Measurements from ENCODE around the gene DCLK1. TPM values are rescaled to one million over a fixed set of nuclear protein-coding genes. Genes with fewer than 3 reads are reported as not detected.

Gene DCLK1
- total RNA-seq, 1 donor from 2014 or later: not detected

DNA sequence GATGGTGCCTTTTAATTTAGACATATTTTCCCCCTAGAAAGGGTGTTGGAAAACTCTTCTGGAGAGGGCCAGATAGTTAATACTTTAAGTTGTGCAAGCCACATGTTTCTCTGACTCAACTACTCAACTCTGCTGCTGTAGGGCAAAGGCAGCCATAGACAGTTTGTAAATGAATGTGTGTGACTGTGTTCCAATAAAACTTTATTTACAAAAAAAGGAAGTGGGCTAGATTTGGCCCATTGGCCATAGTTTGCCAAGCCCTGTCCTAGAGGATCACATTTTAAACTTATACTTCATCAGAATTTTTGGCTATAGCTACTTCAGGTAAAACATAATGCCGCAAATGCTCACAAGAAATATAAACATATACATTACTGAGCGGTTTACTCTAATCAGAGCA lies 348.4 kb downstream of the DCLK1 start:
- intact Hi-C loops (cut with micrococcal nuclease): no loop called here
- Mint-ChIP-seq H3K27me3 (no peaks in the 10 kb centered on the region), H3K36me3 (ENCODE audit: low read depth) (no peaks in the 10 kb centered on the region)

GRCh38 chr13:35781036-35782000 lies 349.9 kb downstream of the DCLK1 start:
- intact Hi-C loops (cut with micrococcal nuclease): no loop called here
- H3K36me3 Mint-ChIP-seq (ENCODE audit: low read depth): no peaks in the 10 kb centered on the region
- no peak overlapping the region for H3K4me3 Mint-ChIP-seq
- no peak for DNase-seq
- H3K9me3 Mint-ChIP-seq: no peaks in the 10 kb centered on the region
- H3K27me3 Mint-ChIP-seq: no peaks in the 10 kb centered on the region
- H3K4me1 Mint-ChIP-seq: no peaks in the 10 kb centered on the region
- no peak overlapping the region for H3K27ac Mint-ChIP-seq

More for the DNA sequence above, 348.4 kb downstream of the DCLK1 start:
- Mint-ChIP-seq H3K27ac (no peak overlapping the region), H3K9me3 (no peaks in the 10 kb centered on the region), H3K4me1 (no peaks in the 10 kb centered on the region), H3K4me3 (no peak overlapping the region)
- no peak for DNase-seq

DNA sequence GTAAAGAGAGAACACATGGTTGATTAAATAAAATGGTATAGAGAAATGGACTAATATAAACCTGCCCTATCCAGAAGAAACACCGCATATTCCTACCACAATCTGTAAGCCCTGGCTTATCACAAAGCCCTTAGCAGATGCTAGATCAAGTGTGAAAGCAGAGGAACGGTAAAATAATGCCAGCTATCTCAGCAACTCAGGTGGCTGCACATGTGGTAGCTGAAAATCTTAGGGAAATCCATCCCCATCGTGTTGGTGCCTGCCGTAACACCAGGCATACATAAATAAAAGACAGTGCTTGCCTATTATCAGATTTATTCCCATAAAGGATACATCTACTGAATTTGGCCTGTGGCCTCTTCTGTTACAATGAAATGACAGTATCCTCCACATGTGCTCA lies 350.6 kb downstream of the DCLK1 start:
- Mint-ChIP-seq H3K27me3 (no peaks in the 10 kb centered on the region), H3K9me3 (no peaks in the 10 kb centered on the region), H3K27ac (no peak overlapping the region), H3K36me3 (ENCODE audit: low read depth) (no peaks in the 10 kb centered on the region), H3K4me1 (no peaks in the 10 kb centered on the region), H3K4me3 (no peak overlapping the region)
- intact Hi-C loops (cut with micrococcal nuclease): no loop called here
- DNase-seq: no peak

- intact Hi-C loops (cut with micrococcal nuclease): no loop called here
- no peak for DNase-seq
- Mint-ChIP-seq H3K36me3 (ENCODE audit: low read depth) (no peaks in the 10 kb centered on the region), H3K27me3 (no peaks in the 10 kb centered on the region), H3K9me3 (no peaks in the 10 kb centered on the region), H3K4me3 (no peak overlapping the region), H3K27ac (no peak overlapping the region), H3K4me1 (no peaks in the 10 kb centered on the region)
Observed at GRCh38 chr13:35771898-35772297, 359.3 kb downstream of the DCLK1 start.

DNA sequence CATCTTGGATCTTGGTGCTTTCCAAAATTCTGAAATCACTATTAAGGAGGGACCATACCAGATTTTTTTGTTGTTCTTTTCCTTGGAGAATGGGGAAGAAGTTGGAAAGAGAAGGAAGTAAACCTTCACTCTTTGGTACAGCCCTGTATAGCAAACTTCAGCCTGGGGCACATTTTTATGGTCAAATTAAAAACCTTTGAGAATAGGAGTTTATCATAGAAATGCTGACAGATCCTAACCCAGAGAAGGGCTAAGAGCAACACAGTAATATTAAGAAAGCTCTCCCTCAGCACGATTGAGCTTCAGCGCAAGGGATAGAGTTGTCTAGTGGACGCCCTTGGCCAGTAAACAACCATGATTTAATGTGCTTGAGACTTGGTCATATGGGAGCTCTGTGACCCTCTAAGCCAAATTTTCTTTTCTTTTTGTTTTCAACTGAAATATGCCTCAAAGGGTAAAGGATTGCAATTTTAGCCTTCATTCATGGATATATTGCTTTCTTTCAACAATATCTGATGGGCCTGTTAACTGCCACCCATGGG lies 360.4 kb downstream of the DCLK1 start:
- DNase-seq: no peak
- intact Hi-C loops (cut with micrococcal nuclease): no loop called here
- Mint-ChIP-seq H3K4me1 (no peaks in the 10 kb centered on the region), H3K4me3 (no peak overlapping the region), H3K36me3 (ENCODE audit: low read depth) (no peaks in the 10 kb centered on the region), H3K9me3 (no peaks in the 10 kb centered on the region), H3K27ac (no peak overlapping the region), H3K27me3 (no peaks in the 10 kb centered on the region)

DNA sequence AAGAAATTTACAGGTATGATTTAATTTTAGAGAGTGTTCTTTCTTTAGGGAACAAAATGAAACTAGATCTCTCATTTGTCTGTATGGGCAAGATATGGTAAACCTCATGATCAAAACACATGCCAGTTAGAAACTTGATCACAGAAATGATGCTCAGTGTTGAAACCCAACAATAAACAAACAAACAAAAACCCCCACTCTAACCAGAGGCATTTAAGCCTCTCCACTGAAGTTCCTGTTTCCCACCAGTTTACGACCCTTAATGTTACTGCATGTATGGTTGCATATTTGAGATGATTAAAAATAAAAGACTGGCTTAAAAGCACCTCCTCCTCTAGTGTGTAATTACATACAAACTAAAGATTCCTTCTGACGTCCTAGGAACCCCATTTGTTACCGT lies 361.4 kb downstream of the DCLK1 start:
- H3K9me3 Mint-ChIP-seq: no peaks in the 10 kb centered on the region

GRCh38 chr13:35768551-35768950 lies 362.6 kb downstream of the DCLK1 start:
- H3K27ac Mint-ChIP-seq: no peak overlapping the region
- intact Hi-C loops (cut with micrococcal nuclease): no loop called here
- H3K27me3 Mint-ChIP-seq: no peaks in the 10 kb centered on the region
- no peaks in the 10 kb centered on the region for H3K36me3 Mint-ChIP-seq (ENCODE audit: low read depth)
- H3K9me3 Mint-ChIP-seq: no peaks in the 10 kb centered on the region
- no peak overlapping the region for H3K4me3 Mint-ChIP-seq
- DNase-seq: no peak
- no peaks in the 10 kb centered on the region for H3K4me1 Mint-ChIP-seq

More for the DNA sequence above, 361.4 kb downstream of the DCLK1 start:
- H3K36me3 Mint-ChIP-seq (ENCODE audit: low read depth): no peaks in the 10 kb centered on the region
- no peak for DNase-seq
- intact Hi-C loops (cut with micrococcal nuclease): no loop called here
- H3K27ac Mint-ChIP-seq: no peak overlapping the region
- H3K4me1 Mint-ChIP-seq: no peaks in the 10 kb centered on the region
- H3K27me3 Mint-ChIP-seq: no peaks in the 10 kb centered on the region
- H3K4me3 Mint-ChIP-seq: no peak overlapping the region

DNA sequence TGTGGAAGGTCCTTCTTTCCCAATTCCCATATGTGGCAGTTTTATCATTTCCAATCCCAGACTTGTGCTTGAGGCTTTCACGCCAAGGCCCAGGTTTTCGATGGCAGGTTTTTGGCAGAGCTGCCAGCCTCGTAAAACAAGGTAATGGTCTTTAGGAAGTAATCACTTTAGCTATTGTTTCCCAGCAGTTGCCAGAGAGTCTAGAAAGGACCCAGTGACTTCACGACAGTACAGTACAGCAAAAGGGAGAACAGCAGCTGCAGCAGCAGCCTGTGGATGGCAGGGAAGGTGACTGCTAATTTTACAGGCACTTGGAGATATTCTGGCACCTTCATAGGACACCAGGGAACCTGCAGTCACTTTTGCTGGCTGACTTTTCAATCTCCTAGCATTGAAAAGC lies 363.1 kb downstream of the DCLK1 start:
- intact Hi-C loops (cut with micrococcal nuclease): no loop called here
- Mint-ChIP-seq H3K9me3 (no peaks in the 10 kb centered on the region), H3K27ac (no peak overlapping the region), H3K4me1 (no peaks in the 10 kb centered on the region), H3K4me3 (no peak overlapping the region), H3K36me3 (ENCODE audit: low read depth) (no peaks in the 10 kb centered on the region), H3K27me3 (no peaks in the 10 kb centered on the region)
- no peak for DNase-seq

GRCh38 chr13:35767256-35767976 lies 363.8 kb downstream of the DCLK1 start:
- Mint-ChIP-seq H3K36me3 (ENCODE audit: low read depth) (no peaks in the 10 kb centered on the region), H3K4me3 (no peak overlapping the region), H3K27ac (no peak overlapping the region), H3K9me3 (no peaks in the 10 kb centered on the region), H3K4me1 (no peaks in the 10 kb centered on the region), H3K27me3 (no peaks in the 10 kb centered on the region)
- no peak for DNase-seq
- intact Hi-C loops (cut with micrococcal nuclease): no loop called here

- no peaks in the 10 kb centered on the region for H3K36me3 Mint-ChIP-seq (ENCODE audit: low read depth)
- no peak overlapping the region for H3K27ac Mint-ChIP-seq
- DNase-seq: no peak
- H3K27me3 Mint-ChIP-seq: no peaks in the 10 kb centered on the region
- H3K4me3 Mint-ChIP-seq: no peak overlapping the region
- H3K9me3 Mint-ChIP-seq: no peaks in the 10 kb centered on the region
- H3K4me1 Mint-ChIP-seq: no peaks in the 10 kb centered on the region
- intact Hi-C loops (cut with micrococcal nuclease): no loop called here
Observed at GRCh38 chr13:35766663-35767062, 364.5 kb downstream of the DCLK1 start.

- H3K4me3 Mint-ChIP-seq: no peak overlapping the region
- H3K36me3 Mint-ChIP-seq (ENCODE audit: low read depth): no peaks in the 10 kb centered on the region
- H3K27ac Mint-ChIP-seq: no peak overlapping the region
- DNase-seq: no peak
- intact Hi-C loops (cut with micrococcal nuclease): no loop called here
- no peaks in the 10 kb centered on the region for H3K27me3 Mint-ChIP-seq
- H3K4me1 Mint-ChIP-seq: no peaks in the 10 kb centered on the region
- H3K9me3 Mint-ChIP-seq: no peaks in the 10 kb centered on the region
Observed at GRCh38 chr13:35765941-35766340, 365.2 kb downstream of the DCLK1 start.

- no peak overlapping the region for H3K27ac Mint-ChIP-seq
- no peaks in the 10 kb centered on the region for H3K36me3 Mint-ChIP-seq (ENCODE audit: low read depth)
Observed at GRCh38 chr13:35765366-35765765, 365.8 kb downstream of the DCLK1 start.

DNA sequence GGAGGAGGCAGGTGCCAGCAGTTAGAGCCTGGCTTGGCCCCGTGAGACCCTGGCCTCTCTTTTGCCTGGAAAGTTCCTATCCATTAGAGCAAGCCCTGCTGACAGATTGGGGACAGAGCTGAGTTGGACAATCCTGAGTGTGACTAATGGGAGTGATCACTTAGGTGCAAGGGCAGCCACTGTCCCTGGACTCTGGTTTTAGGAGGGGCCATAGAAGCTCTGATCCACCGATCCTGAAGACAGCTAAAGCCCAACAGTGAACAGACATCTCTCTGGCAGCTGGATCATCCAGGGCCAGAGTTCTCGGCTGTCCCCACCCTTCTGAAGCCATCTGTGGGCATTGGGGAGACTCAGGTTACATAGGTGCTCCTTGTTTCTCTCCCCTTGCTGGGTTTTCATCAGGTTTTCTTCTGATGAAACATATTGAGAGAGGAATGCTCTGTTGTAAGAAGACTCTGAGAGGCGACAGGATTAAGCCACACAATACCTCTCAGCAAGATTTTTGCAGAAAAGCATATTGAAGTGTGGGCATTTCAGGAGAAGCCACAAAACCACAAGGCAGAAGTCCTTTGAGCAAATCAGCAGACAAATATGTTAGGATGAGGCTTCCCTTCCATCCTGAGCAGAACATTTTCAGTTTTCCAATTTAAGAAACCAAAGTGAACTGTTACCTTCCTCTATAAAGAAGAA lies 366.7 kb downstream of the DCLK1 start:
- Mint-ChIP-seq H3K36me3 (ENCODE audit: low read depth) (no peaks in the 10 kb centered on the region), H3K9me3 (peaks cover 3% of the 10 kb centered on the region), H3K27ac (no peak overlapping the region), H3K27me3 (no peaks in the 10 kb centered on the region), H3K4me3 (no peak overlapping the region), H3K4me1 (no peaks in the 10 kb centered on the region)
- DNase-seq: no peak
- intact Hi-C loops (cut with micrococcal nuclease): no loop called here

More at GRCh38 chr13:35765366-35765765, 365.8 kb downstream of the DCLK1 start:
- no peaks in the 10 kb centered on the region for H3K9me3 Mint-ChIP-seq
- no peak overlapping the region for H3K4me3 Mint-ChIP-seq
- intact Hi-C loops (cut with micrococcal nuclease): no loop called here
- H3K27me3 Mint-ChIP-seq: no peaks in the 10 kb centered on the region
- no peaks in the 10 kb centered on the region for H3K4me1 Mint-ChIP-seq
- no peak for DNase-seq

DNA sequence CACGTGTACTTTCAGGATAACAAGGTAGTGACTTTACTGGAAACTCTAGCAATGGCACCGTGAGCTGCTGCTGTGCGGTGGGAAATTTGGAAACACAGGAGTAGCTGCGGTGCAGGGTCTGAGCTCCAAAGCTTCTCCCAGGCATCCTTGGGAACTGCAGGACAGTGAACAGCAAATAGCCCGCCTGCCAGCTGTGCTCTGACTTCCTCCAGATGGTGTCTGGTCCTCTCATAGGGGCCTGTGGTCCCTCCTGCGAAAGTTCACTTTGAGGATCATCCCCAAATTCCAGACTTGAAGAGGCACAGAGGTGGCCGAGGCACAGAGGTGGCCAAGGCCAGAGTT lies 367.4 kb downstream of the DCLK1 start:
- Mint-ChIP-seq H3K36me3 (ENCODE audit: low read depth) (no peaks in the 10 kb centered on the region), H3K9me3 (peaks cover 5% of the 10 kb centered on the region), H3K27me3 (no peaks in the 10 kb centered on the region), H3K27ac (no peak overlapping the region), H3K4me3 (no peak overlapping the region), H3K4me1 (no peaks in the 10 kb centered on the region)
- DNase-seq: no peak
- intact Hi-C loops (cut with micrococcal nuclease): no loop called here

Data from activated CD4-positive, alpha-beta T cell treated with anti-CD3 and anti-CD28 coated beads, Interleukin-2, amount 10 ng/mL, durations not matched to agents 24 days and 14 days (primary cell).